CD4-positive, alpha-beta T cell treated with Interleukin-10 for 1 hour (primary cell): ENCODE results near the gene SPATS1.
"Not testable (repeated sequence)": the region's sequence is repeated elsewhere in the genome, so short reads cannot be mapped to it uniquely, and the experiment has no call there.

ENCODE experiments used
- DNase-seq: peaks from one replicate; pipeline ENCODE4 v3.0.0-alpha.2; 2020

SPATS1 gene

DNA sequence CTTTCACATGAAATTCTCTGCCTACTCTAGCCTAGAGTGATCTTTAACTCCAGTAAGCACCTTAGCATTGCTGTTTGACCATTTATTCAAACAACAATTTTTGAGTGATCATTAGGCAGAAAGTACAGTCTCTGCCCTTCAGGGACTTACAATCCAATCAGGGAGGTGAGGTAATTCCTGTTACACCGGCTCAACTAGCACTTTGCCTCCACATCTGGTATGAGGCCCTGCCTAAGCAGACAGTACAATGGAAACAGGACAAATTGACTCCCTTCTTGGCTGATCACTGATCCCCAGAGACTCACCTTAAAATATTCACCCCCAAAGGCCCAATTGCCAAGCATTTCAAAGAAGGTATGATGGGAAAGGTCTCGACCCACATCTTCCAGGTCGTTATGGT, 30.7 kb upstream of the SPATS1 start:
- DNase-seq, result no peak

DNA sequence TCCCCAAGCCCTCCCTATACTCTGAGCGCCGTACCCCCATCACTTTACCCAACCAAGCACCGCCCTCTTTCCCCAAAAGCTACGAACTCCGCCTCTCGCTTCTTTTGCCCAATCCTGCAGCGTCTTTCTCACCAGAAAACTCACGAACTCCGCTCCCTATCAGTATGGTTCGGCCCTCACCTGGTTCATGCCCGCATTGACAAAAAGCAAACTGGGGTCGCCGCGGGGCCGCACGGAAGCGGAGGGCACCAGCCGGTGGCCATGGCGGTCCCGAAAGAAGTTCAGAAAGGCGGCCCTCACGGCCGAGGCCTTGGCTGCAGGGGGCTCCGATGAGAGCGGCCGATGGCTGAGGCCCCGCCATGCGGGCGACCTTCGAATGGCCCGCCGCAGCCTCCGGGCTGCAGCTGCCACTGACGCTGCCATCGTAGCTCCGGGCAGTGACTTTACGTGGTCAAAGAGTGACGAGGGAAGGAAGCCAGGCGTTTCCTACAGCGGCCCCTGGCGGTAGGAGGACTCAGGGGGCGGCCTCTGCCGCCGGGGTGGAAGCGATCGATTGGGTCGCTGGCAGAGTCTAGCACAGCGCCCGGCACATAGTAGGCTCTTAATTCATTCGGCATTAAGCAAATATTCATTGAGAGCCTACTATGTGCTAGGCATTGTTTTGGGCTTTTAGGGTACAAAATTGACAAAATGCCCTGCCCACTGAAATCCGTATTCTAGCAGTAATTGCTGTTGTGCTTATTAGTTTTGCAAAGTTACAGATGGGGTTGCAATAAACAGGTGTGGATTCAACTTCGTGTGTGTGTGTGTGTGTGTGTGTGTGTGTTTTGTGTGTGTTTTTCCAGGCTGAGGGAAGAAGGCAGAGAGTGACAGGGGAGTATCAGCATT, 29.3 kb upstream of the SPATS1 start, which contains the start of gene AARS2:
Gene AARS2, minus strand, starts transcription at position 447 of the 888 bp plus-strand sequence. Its CDS starts 24 bp downstream, at position 423.
- peak; percentile 94 for DNase-seq

GRCh38 chr6:44314657-44315056, 27.8 kb upstream of the SPATS1 start:
- not testable (repeated sequence) for DNase-seq

- no peak for DNase-seq
These were observed 26.9 kb upstream of the SPATS1 start for GRCh38 chr6:44315516-44315915.

GRCh38 chr6:44315951-44316350, 26.5 kb upstream of the SPATS1 start:
- DNase-seq, result no peak

- no peak for DNase-seq
These were observed 26.0 kb upstream of the SPATS1 start for GRCh38 chr6:44316481-44316880.

GRCh38 chr6:44317136-44317631, 25.3 kb upstream of the SPATS1 start:
- DNase-seq, result not testable (repeated sequence)

DNA sequence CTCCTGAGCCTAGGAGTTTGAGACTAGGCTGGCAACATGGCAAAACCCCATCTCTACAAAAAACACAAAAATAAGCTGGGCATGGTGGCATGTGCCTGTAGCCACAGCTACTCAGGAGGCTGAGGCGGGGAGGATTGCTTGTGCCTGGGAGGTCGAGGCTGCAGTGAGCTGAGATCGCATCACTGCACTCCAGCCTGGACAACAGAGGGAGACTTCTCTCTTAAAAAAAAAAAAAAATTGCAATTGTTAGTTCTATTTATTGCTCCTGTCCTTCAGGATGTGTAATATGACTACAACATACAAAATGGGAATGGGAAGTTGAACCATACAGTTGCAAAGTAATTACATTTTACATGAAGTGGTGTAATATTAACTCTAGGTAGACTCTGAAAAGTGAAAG, 21.2 kb upstream of the SPATS1 start:
- DNase-seq, result no peak

DNA sequence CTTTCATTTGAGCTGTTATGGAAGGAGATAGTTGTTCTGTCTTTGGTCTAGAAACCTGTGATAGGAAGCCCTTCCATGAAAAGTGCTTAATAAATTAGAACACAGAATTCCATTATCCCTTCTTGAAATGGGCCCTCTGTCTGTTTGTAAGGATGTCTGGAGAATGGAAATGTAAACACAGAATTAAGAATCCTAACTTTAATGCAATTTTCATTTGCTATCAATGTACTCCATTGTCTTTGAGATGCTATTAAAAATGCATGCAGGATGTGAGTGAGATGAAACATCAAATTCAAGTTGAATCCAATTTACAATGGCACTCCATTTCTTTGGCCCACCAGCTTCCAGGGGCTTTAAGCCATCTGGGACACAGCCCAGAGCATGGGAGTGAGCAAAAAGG, 15.4 kb upstream of the SPATS1 start:
- no peak for DNase-seq

- DNase-seq, result no peak
These were observed 14.7 kb upstream of the SPATS1 start for GRCh38 chr6:44327760-44328159.

DNA sequence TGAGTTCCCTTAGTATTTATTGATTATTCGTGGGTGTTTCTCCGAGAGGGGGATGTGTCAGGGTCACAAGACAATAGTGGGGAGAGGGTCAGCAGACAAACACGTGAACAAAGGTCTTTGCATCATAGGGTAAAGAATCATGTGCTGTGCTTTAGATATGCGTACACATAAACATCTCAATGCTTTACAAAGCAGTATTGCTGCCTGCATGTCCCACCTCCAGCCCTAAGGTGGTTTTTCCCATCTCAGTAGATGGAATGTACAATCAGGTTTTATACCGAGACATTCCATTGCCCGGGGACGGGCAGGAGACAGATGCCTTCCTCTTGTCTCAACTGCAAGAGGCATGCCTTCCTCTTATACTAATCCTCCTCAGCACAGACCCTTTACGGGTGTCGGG, 14.2 kb upstream of the SPATS1 start:
- not testable (repeated sequence) for DNase-seq

- no peak for DNase-seq
These were observed 12.6 kb upstream of the SPATS1 start for GRCh38 chr6:44329858-44330257.

- DNase-seq, result no peak
These were observed 9.9 kb upstream of the SPATS1 start for GRCh38 chr6:44332585-44332984.

- DNase-seq, result no peak
These were observed 9.1 kb upstream of the SPATS1 start for GRCh38 chr6:44333273-44333919.

DNA sequence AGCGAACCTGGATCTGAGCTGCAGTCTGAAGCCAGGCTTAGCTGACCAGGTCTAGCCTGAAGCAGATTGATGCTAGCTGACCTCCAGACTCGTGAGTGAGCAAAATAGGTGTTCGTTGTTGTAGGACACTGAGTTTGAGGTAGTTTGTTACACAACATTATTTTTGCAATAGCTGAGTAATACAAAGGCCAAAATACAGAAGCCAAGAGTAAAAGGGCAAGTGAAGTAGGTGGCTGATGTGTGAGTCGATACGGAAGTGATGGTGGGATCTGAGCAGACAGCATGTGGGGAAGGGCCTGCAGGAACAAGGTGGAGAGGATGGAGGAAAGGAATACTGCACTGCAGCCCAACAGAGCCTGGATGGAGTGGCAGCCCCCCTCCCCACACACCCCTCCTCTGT, 8.5 kb upstream of the SPATS1 start:
- no peak for DNase-seq

DNA sequence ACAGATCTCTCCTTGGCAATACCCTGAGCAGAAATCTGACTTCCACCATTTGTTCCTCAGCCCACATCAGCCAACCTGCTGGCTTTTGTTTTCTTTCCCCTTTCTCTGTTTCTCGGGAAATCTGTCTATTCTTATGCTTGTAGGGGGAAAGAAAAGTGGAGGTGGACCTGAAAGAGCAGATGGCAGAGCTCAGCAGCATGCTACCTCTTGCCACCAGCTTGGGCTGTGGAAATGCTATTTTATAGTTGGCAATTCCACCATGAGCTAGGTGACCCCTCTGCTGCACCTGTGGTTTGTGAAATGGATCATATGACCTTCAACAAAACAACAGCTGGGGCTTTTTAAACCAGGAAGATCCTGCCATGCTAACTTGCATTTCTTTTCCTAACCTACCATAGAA, 6.8 kb upstream of the SPATS1 start:
- DNase-seq, result no peak

DNA sequence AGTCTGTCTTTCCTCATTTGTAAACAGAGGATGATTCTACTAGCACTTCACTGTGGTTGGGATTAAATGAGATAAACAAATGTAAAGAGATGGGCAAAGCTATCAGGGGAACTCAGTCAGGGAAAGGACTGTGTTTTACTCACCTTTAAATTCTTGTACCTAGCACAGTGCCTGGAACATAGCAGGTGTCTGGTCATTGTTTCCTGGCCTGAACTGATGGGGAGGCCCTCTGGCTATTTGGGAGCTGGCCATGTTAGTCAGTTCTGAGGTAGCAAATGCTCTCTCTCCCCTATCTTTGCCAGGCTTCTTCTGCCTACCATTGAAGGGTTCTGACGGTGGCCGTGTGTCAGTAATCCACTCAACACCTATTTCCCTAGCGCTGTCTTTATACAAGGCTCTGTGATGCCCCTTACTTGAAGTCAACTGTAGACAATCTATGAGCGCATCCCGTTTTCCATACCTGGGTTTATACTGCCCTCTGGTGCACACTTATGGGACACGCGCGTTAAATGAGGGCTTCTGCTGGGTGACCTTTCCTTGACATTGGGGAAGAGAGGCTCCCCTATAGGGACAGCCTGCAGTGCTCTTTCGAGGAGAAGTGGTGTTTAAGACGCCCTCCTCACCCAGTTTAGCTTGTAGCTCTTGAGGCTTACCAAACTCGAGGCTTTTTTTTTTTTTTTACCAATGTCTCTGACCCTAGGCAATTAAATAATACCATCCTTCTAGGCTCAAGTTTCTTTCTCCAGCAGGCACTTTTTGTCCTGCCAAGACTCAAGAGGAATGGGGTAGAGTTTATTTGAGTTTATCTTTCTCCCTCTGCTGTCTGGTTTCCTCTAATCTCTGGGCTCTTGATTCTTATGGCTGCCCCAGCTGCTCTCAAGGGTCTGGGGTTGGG, 4.0 kb upstream of the SPATS1 start:
- DNase-seq, result peak; percentile 76

DNA sequence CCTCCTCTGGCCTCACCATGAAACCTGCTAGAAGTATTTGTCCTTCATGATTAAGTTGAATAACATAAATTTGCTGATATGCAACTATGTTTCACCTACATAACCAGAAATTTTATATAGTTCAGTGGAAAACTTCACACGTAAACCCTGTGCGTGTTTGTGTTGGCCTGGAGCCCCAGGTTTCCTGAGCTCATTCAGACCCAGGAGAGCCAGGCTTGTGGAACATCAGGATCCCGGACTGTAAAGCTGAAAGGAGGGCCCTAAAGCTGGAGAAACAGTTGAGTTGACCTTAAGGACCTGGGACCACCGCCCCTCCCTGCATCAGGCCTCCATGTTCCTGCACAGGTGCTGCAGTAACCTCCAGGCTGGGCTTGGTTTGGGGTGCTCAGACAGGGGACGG, 3.1 kb upstream of the SPATS1 start:
- DNase-seq, result no peak

- DNase-seq, result no peak
These were observed 2.5 kb upstream of the SPATS1 start for GRCh38 chr6:44339763-44340625.

GRCh38 chr6:44341095-44341890, 1.2 kb upstream of the SPATS1 start:
- no peak for DNase-seq

DNA sequence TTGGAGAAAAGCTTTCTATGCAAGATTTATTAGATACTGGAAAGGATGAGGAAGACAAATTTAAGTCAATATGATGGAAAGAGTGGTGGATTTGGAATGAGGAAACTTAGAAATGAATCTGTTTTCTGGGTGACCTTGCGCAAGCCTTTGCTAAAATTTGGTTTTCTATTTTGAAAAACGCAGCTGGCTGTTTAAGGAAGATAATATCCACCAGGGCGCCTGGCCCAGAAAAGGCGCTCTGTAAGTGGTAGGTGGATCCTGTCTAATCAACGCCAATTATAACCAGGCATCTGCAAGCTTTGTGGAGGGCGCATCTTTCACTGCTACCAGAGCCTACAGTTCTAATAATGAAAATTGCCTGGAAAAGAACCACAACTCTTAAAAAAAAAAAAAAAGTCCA, 398 bp upstream of the SPATS1 start:
- DNase-seq, result no peak
